ENCODE measurements around the gene MYO10.
"Not testable (repeated sequence)": the region's sequence is repeated elsewhere in the genome, so short reads cannot be mapped to it uniquely, and the experiment has no call there.

MYO10 gene

DNA sequence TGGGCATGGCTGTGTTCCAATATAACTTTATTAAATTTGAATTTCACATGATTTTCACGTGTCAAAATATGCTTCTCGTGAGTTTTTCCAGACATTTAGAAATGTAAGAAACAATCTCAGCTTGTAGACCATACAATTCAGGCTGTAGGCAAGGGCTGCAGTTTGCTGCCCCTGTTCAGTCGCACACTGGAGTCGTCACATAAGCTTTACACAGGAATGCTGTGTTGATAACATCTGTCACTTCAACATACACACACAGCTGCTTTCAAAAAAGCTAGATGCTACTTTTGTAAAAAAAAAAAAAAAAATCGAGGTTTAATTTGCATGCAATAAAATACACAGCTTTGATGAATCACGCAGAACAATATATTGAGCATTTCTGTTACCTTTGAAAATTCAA, 77.9 kb downstream of the MYO10 start:
- no peak for DNase-seq

DNA sequence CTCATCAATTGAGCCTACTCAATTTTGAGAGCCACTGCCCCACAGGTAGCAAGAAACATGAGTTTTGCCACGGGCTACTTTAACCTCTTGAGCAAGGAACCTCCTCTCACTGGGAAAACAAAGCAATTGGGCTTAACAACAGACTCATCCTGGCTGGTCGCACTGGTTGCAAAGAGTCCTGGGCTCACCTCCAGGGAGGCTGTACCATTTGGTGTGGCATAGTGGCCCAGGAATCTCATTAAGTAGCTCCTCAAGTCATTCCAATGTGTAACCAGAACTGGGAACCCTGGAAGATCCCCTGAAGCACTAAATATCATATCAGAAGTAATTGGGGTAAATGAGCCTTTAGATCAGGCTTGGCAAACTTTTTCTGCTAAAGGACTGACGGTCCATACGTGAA, 78.5 kb downstream of the MYO10 start:
- DNase-seq, result no peak

DNA sequence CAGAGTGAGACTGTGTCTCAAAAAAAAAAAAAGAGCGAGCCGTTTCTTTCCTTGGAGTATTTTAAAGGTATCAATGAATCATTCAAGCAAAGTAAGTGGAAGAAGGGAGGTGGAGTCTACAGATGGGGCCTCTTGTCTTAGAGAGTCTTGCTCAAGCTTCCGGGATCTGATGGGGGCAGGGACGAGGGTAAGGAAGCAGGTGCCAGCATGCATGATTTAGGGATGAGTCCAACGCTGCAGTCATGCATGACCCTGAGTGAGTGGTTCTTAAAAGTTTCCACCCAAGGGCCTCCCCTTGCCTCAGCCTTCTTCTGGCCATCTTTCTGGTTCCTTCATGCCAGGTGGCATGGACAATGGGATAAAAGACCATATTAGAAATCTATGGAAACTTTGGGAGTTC, 79.6 kb downstream of the MYO10 start:
- no peak for DNase-seq

DNA sequence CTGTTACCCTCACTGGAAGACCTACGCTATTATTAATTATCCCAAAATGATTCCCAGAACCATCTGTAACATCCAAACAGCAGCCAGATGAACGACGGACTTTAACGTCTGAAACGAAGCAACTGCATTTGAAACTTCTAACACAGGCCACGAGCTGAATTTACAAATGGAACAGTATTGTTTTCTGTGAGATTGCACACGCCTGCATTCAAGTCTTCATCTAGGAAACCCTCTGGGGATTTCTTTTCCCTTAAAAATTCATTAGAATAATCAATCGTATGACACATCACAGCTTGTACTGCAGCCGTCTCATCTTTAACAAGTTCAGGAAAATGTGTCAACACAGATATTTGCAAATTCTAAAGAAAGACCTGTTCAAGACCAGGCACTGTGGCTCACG, 80.2 kb downstream of the MYO10 start:
- no peak for DNase-seq

DNA sequence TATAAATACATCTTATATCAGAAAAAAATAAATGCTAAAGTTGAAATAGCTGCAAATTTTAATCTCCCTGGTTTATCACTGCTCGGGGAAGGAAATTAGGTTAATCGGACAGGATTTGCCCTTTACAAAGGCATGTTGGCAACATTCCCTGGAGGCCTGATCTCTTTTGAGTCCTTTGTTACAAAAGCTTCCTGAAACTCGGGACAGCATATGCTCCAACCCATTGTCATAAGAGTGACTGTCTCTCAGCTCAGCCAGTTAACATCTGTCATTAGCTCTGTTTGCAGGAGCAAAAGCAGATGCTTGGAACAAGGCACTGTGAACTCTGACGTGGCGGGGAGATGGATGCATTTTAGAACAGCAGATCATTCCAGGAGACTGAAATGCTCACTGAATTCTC, 80.6 kb downstream of the MYO10 start:
- DNase-seq, result no peak

DNA sequence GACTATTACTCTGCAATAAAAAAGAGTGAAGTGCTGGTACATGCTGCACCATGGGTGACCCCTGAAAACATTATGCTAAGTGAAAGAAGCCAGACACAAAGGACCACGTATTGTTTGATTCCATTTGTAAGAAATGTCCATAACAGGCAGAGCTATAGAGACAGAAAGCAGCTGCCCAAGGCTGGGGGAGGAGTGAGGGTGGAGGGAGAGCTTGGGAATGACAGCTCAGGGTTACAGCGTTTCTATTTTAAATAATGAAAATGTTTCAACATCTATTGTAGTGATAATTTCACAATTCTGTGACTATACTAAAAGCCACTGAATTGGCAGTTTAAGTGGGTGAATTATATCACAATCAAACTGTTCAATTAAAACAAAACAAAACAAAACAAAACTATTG, 81.7 kb downstream of the MYO10 start:
- DNase-seq, result no peak

DNA sequence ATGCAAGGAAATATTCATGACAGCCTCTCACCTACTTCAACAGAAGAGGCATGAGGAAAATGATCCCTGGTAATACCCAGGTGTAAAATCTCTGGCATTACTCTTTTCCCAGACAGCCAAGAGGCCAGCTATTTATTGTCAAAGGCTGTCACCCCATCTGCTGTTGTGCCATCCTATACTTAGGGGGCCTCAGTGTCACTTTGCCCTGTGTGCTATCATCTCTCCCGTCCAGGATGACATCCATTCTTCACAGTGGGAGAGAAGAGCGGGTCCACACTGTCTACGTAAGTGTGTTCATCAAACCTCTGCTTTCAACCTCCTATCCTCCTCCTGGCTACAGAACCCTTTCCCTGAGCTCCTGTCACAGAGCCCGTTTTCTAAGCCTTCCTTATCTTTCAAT, 82.6 kb downstream of the MYO10 start:
- no peak for DNase-seq

DNA sequence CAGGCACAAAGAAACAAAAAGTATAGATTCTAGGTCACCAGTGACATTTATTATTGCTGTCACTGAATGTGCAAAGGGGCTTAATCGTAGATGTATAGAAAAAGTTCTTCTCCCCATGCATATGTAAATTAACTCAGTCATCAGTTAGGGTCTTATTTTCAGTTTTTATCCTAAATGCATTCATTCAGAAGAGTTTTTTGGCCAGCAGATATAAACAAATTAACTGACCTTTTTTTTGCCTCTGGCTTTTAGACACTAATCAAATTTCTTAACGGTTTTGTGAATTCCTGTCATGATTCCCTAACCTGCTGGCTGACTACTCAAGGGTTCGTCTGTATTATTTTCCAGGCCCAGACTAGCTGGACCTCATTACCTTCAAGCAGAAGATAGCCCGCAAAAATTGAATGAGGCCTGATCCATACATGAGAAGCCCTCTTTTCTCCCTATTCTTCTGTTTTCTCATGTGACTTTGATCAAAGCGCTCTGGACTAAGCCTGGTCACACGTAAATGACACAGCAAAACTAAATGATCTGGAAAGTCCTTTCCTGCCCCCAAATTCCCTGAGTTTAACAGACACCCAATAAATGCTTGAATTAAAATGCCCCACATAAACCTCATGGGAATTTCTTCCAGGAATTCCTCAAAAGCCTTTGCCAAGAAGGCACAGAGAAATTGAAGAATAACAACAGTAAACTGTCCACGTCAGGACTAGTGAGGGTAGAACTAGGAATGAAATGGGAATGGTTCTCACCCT, 83.7 kb downstream of the MYO10 start:
- DNase-seq, result no peak

DNA sequence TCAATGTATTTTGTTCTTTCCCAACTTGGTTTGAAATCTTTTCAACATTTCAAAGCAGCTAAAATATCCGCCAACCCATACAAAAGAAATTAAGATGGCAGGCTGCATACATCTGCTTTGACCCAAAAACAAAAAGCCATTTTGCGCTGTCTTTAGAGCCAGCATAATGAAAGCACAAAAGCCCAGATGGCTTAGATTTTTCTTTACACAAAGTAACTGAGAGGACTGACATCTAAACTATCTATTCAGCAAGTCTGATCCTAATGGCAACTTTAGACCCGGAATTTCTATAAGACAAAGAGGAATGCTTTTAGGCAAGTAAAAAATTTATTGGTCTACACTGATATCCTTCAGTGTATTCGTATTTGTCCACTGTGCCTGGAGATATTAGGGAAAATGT, 86.3 kb downstream of the MYO10 start:
- no peak for DNase-seq

DNA sequence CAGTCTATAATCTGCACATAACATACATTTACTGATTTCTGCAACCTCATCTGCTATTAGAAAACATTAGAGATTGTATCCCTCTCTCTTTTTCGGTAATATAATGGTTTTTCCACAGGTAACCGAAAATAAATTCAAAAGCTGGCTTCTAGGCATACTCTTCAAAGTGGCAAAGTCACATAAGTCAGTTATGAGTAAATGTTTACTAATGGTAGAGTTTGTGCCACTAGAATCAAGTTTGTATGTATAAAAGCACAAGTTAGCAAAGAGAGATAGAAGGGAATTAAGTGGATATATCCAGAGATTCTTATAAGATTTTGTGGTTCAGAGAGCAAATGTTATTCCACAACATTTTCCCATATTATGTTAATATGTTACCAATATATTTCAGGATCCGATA, 86.9 kb downstream of the MYO10 start:
- no peak for DNase-seq

DNA sequence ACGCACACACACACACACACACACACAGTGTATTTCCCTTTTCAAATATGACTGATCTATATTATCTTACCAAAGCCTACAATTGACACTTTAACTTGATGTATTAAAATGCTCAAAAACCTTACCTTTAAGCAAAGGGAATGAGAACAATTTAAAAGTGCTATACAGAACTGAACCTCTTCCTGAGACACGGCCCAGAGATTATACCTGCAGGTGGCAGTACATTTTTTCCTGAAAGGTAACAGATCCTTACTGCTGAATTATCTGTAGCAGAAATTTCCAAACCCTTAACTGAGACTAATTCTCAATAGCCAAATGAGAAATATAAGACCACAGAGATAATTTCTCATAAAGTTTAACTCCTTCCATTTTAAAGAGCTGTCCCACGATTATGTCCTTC, 91.1 kb downstream of the MYO10 start:
- no peak for DNase-seq

DNA sequence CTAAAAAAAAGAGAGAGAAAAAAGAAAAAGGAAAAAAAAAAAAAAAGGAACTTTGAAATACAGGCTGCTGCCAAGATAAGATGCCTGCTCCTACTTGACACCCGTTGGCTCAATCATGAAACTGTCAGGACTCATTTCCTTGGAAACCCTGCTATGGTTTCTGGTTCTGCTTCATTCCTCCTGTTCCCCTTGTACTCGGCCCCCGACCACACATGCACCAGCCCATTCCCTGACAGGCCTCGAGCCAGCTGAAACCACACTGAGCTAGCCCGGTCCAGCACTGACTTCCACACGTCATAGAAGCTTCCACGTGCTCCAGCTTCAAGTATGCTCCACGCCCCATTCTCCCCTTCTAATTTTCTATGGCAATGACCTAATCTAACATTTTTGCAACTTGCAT, 93.2 kb downstream of the MYO10 start:
- no peak for DNase-seq

DNA sequence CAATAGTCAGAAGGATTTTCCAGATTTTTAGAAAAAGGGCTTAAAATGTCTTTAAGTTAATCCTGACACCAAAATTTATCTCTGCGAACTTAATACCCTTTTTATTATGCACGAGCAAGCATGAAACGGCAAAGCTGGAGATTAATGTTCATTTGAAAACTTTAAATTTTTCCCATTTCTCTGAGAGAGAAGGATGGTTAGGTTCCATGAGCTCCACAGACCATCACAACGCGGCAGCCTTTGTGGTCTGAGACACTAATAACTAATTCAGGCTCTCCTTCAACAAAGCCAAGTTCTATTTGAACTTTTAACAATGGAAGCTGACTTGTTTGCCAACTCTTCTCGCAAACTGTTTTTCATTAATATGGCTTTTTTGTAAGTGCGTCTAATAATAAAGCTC, 94.7 kb downstream of the MYO10 start:
- no peak for DNase-seq

DNA sequence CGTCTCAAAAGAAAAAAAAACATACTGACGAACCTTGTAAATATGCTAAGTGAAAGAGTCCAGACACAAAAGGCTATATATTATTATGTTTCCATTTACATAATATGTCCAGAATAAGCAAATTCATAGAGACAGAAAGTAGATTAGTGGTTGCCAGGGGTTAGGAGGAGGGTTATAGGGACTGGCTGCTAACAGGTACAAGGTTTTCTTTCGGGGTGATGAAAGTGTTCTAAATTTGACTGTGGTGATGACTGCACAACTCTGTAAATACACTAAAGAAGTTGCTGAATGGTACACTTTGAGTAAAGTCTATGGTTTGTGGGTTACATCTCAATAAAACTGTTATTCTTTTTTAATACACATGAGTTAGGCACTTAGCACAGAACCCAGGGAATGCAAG, 98.8 kb downstream of the MYO10 start:
- DNase-seq, result no peak

DNA sequence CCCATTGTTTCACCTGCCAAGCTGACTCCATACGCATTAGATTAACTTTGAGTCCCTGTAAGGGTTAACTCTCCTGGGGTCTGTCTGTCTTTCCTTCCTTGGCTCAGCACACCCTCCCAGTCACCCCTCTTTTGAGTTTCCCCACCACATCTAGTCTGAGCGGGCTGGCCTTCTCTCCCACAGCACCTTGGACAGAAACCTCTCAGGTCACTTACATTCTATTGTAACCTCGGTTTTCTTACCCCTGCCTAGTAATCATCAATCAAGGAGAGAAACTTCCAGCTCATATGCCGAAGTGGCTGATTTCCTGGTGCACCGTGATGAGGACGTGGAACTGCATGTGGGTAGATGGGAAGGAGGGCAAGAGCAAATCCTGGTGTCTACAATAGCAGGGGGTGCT, 102.1 kb downstream of the MYO10 start:
- no peak for DNase-seq

DNA sequence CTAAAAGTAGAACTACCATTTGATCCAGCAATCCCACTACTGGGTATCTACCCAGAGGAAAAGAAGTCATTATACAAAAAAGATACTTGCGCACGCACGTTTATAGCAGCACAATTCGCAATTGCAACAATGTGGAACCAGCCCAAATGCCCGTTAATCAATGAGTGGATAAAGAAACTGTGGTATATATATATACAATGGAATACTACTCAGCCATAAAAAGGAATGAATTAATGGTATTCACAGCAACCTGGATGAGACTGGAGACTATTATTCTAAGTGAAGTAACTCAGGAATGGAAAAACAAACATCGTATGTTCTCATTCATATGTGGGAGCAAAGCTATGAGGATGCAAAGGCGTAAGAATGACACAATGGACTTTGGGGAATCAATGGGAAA, 104.8 kb downstream of the MYO10 start:
- not testable (repeated sequence) for DNase-seq

DNA sequence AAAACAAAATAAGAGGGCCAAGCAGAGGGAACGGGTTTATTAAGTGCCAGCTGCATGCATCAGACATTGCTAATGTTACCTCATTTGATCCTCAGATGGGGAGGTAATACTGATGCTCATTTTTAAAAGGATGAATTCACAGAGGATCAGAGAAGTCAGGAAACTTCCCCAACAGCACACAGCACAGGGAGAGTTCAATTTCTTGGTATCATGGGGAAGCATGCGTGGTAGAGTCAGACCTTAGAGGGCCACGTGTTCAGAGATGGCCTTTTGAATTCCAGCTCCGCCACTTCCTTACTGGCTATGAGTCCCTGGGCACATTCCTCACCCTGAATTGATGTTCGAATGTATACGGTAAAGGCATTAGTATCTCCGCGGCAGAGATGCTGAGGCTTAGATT, 108.3 kb downstream of the MYO10 start:
- no peak for DNase-seq

DNA sequence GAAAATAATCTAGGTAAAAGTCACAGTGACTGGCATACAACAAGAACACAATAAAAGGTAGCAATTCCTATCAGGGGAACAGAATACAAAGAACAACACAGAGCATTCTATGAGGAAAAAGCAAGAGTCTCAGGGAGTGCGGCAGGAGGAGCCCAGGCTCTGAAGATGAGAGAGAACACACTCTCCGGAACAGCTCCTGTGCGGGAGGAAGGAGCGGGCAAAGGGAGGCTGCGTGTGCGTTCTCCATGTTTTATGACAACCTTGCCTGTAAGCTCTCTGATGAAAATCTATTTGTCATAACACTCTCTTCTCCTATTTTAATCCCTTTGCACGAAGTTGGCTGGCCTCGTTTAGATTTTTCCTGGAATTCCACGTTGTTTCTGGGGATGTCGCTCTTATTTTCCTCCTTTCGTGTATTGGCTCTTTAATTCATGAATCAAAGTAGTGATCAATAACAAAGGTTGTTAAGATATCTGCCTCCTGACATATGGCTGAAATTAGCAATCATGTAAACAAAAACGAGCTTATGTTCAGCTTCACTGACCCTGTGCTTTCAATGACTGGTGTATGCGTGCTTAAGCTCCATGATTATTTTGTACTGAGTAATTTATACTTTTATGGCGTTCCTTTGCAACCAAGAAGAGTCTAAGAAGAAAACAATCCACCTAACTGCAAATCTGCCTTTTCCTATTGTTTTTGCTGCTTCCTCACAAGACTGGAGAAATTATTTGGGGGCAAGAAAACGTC, 109.5 kb downstream of the MYO10 start:
- no peak for DNase-seq

DNA sequence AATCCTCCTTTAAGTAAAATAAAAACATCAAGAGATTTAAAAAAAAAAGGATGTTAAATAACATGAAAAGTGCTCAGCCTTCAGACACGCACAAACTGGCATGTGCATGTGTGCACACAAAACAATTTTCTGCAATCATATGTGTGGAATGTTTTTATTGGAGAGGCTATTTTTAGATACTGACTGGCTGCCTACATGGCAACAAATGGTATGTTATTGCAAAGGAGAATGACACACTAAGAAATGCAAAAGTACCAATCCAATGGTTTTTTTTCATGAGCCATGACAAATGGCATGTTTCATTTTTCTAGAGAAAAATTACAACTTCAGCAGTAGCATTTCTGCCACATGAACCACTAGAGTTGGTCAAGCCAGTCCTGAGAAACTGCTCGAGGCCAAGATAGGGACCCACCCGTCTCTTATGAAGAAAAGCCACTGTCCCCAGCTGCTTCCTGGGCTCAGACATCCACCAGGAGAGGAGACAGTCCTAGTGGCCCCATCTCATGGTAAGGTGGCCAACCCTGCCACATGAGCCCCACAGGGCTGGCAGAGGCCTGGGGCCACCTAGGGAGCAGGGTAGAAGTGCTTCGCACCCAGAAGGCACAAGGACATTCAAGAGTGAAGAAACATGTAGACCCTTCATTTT, 116.4 kb downstream of the MYO10 start:
- DNase-seq, result no peak

DNA sequence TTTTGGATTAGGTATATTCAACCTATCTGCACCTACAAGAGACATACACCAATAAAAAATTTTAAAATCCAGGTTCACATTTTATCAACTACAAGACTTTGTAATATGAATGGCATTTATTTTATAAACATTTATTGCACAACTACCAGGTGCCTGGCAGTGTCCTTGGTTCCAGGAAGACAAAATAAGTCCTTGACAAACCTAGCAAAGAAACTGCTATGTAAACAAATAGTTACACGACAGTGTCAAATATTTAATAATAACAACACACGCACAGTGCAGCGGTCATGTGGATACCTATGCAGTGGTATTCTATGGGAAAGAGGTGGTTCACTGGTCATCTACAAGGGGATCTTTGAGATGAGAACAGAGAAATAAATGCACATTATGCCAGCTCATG, 120.7 kb downstream of the MYO10 start:
- no peak for DNase-seq

DNA sequence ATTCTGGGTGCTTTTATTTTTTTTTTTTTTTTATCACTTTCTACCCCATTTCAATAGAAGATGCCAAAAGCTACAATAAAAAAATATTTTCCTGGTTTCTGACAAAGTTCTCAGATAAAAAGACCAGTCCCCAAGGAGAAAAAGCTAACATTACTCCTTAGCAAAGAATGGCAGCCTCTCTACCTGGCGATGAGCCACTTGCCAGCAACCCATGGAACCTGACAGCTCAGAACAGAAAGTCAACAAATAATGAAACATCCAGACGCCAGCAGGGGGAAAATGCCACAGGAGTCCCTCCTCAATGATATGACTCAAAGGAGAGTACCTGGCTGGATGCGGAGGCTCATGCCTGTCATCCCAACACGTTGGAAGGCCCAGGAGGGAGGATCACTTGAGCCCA, 123.2 kb downstream of the MYO10 start:
- no peak for DNase-seq

DNA sequence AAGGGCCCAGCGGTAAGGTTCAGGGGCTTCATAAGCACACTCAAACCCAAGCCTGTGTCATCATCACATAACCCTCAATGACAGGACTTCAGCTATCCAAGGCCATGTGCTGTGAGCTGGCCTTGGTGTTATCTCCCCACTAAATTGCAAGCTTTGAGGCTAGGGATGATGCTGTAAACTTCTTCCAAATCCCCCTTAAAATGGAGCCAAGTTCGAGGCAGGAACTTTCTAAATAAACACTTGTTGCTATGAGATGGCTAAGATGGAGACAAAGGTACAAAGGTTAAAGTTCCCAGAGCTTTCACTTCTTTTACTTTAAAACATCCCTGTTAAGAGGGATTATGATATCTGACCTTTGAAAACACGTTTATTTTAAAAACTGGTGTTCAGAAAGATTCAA, 123.6 kb downstream of the MYO10 start:
- DNase-seq, result no peak

DNA sequence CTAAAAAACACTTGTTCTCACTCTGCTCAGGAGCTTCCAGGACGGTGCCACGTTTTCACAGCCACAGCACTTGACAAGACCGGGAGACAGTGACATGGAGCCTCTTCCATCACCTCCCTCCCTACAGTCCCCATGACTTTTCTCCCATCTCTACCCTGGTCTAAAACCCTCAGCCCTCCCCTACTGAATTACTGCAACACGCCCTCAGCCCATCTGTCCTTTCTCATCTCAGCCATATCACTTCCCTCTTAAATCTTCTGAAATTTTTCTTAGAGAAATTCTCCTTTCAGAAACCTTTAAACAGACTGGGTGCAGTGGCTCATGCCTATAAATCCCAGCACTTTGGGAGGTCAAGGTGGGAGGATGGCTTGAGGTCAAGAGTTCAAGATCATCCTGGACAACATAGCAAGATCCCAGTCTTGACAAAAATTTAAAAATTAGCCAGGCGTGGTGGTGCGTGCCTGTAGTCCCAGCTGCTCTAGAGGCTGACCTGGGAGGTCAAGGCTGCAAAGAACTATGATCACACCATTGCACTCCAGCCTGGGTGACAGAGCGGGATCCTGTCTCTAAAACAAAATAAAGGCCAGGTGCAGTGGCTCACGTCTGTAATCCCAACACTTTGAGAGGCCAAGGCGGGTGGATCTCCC, 125.8 kb downstream of the MYO10 start:
- no peak for DNase-seq

Data from activated gamma-delta T cell treated with Interleukin-2 at 50 U/mL for 16 hours (primary cell).